Mucosa of gallbladder (tissue), 1 donor: Measurements from ENCODE around the gene CNTN1. TPM values are rescaled to one million over a fixed set of nuclear protein-coding genes. Genes with fewer than 3 reads are reported as not detected.

Experiments
- DNase-seq: peaks from one replicate; pipeline ENCODE4 v3.0.0-alpha.2; 2020; ENCODE audit warnings: low spot score
- total RNA-seq: library from RNA; stranded (reverse); gene quantifications from one replicate; pipeline ENCODE4 v1.2.1, GENCODE V29; 2021
- donor health status: DM: no; HTN: no; CAD: no.

CNTN1 gene
- total RNA-seq, 1 donor from 2014 or later: 38.6 TPM

DNA sequence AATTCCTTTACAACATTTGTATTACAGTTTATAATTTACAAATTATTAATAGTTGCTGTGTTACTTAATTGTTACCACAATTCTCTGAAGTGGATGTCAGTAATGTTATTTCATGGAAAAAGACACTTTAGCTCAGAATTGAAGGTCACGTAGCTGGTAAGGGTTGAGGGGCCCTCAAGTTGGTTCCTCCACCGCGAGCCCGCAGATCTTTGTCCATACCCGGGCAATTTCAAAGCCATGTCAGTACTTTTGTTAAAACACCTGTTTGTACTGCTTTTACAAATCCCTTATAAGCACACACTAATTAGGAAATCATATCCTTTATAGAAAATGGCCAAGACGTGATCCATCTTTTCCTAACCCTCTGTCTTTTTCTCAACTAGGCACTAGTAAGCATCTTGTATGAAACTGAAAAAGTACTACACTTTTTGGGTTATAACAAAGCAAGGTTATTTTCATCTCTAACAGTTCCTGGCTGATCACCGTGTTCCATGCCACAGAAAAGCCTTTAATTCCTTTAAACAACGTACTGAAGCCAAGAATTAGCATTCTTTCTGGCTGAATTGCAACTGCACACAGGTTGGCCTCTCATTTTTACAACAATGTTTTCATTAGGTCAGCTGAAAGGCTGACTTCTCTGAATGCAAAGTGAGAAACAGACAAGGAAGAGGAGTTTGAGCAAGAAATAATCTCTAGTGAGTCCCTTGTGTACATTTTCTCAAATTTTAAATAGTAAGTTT is 76.1 kb downstream of the CNTN1 start:
- DNase-seq: no peak

DNA sequence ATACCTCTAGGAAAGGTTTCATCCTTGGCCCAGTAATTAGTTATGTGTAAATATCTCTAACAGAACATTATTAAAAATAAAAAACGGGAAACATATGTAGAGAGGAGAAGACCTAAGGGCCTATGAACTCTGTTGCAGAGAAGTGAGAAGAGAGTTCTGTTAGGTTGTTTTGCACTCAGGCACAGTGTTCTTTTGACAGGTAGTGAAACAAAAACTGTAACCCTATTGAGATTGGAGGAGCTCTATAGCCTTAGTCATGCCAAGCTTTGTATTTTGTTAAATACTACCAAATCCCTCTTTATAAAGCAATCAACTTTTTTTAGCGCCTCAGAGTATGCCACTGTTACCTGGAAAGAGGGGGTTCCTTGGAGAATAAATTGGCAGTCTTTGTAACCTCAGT is 77.6 kb downstream of the CNTN1 start:
- no peak for DNase-seq

DNA sequence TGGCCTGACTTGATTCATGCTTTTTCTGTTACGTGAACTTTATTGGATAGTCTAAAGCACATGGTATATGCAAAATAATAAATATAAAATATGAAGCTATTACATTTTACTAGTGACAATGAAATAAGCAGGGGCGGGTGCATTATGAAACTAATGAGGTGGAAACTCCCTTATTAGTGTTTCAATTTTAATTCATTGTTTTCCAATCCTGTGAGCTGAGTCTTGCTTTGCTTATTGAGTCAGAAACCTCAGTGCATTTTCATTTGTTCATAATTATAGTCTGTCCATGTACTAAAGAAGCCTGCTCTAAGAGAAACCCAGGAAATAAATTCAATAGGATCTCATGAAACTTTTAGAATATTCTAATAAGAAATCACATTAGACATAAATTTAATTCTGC is 78.5 kb downstream of the CNTN1 start:
- DNase-seq: no peak

DNA sequence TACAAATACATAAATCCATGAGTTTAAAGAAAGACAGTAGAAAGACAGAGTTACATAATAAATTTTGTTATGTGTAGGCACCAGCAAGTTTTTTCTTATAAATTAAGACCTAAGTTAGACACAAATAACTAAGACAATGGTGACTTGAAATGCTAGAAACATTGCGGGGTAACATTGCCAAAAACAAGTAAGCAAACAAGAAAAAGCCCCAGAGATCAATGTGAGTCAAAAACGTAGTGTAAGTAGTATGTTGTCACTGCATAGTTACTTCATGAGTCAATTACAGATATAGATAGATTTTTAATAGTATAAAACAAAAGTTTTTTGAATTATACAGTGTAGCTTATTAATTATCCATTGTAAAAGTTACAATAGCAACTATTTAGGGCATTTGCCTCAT is 83.4 kb downstream of the CNTN1 start:
- DNase-seq: no peak

DNA sequence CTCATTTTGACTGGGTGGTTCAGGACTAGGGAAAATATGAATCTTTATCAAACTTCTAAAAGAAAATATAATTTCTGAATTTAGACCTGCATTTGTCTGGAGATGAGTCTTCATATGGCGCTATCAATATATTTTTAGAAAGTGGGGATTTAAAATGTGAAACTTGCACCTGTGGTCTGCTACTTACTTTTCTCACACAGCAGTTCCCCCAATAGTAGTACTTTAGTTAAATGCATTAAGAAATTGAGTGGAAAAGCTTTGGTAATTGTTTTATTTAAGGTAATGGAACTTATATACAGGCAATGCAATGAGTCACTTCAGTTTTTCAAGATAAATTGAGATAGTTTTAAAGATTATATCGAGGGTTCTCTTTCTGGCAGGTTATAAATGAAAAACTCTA is 91.9 kb downstream of the CNTN1 start:
- no peak for DNase-seq

DNA sequence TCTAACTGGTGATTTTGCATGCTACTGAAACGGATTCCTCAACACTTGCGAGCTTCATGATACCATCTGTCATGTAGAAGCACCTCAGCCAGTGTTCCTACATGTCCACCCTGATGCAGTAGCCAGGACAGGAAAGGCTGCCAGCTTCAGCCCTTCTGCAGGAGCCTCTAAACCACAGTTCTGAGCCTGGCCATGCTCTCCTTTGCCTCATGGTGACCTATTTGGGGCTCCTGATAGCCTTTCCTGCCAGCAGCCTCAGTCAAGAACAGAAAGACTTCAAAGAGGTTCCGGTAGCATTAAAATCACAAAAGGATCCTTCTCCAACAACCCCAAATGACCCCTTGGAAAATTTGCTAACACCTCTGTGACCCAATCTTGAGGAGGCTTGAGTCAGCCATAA is 96.0 kb downstream of the CNTN1 start:
- no peak for DNase-seq

DNA sequence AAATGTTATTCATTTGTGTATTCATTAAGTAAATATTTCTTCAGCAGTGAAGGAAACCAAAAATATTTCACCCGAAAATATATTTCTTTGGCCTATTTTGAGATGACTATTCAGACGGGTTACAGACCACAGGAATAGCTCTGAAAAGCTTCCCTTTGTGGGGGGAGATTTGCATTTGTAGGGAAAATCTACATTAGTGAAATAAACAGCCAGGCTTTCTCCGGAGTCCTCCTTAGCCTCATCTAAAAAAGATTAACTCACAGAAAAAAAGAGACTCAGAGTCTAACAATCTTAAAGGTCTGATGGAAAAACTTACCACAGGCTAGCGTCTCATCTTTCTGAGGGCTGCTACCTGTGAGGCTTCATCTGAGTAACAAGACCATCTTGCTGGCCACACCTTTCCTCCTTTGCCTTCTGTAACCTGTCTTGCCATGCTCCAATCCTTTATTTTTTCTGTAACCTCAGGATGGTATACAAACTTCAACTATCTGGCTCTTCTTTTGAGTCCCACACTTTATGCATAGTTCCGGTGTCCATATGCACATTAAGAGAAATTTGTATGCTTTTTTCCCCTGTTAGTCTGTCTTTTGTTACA is 100.7 kb downstream of the CNTN1 start:
- DNase-seq: no peak

DNA sequence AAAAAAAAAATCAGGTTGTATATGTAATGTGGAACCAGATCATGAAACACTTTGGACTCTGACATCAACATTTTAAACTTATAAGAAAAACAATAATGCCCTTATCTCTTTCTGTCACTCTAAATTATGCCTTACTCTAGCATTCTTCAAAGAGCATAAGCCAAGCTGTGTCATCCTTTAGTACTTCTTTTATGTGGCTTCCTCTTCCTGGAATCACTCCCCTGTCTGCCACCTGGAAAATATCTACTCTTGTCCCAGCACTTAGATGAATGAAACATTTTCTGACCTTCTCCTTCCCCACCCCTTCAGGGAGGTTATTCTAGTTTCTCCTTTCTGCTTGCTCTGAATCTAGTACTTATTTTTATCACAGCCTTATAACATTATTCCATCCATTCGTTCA is 101.2 kb downstream of the CNTN1 start:
- DNase-seq: no peak

DNA sequence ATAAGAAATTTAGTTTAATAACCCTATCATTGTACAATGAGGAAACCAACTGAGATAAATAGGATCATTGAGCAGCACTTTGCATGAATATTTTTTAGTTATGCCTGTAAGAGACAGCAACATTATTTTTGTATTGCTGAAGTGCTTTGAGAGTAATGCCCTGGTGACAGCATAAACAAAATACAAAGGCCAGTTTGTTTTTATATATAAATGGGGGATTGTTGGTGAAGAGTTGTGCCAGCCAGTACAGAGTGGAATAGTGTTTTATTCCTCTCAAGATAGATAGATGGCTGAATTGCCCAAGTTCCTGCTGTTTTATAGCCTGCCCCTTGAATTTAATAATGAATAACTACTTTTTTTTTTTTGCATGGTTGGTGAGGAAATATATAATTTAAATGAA is 101.8 kb downstream of the CNTN1 start:
- DNase-seq: no peak

DNA sequence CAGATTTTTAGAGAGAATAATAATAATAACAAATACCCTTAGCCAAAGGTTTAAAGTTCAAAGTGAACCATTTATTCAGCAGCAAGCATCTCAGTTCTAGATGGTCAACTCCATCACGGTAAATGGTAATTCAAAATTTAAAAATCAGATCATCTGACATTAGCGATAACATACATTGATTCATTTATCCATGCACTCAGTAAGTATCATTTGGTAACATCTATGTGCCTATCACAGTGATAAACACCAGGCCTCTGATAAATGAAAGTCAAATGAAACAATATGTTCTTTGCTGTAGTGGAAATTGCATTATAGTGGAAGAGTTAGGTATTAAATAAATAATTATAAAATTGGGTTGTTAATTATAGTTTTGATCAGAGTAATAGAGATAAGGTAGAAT is 108.8 kb downstream of the CNTN1 start:
- DNase-seq: no peak

DNA sequence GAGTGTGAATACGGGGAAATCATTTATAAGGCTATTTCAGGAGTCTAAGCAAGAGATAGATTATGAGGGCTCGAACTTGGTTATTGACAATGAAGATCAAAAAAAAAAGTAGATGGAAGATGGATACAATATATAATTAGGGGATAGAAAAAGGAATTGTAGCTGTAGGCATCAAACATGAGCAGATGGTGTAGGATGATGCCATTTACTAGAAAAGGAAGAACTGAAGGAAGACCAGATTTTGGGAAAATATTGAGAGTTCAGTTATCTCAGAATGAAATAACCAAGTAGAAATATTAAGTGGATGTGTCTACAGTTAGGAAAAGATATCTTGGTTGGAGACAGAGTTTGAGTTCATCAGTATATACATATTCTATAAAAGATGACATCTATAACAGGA is 109.6 kb downstream of the CNTN1 start:
- DNase-seq: no peak

DNA sequence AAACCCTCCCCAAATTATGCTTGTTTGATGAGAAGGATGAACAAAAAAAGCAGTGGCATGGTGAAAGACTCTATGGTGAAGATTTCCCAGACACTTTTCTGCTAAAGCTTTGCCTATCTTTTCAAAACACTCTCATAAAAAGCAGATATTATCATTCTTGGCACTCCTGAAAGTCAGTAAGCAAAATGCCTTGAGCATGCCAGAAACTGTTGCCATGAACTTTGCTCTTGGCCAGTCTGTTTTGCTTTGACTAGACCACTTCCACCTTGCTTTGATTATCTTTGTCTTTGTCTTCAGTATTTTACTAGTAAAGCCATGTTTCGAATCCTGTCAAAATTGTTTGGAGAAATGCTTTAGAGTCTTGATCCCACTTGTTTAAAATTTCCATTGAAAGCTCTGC is 110.4 kb downstream of the CNTN1 start:
- DNase-seq: no peak

DNA sequence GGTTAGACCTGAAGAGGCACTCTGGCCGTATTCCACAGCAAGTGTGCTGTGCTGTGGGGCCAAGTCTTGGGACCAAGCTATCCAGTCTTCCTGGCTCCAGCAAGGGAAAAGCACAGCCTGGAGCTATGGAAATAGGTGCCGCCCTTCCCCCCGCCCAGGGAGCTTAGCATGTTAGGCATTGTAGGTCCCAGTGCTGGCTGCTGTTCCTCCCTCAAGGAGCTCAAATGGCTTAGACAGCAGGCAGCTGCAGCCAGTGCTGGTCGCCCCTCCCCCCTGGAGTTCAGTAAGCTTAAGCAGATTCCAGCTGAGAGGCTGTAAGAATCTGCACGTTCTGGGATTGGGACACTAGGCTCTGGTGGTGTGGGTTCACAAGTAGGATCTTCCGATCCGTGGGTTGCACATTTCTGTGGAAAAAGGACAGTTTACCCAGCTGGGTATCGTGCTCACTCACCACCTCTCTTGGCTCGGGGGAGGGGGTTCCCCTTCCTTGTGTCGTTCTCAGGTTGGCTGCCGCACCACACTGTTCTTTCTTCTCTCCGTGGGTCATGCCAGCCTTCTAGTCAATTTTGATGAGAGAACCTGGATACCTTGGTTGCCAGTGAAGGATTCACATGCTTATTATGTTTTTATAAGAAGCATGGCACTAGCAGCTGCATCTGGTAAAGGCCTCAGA is 127.3 kb downstream of the CNTN1 start:
- peak; percentile 43 for DNase-seq

DNA sequence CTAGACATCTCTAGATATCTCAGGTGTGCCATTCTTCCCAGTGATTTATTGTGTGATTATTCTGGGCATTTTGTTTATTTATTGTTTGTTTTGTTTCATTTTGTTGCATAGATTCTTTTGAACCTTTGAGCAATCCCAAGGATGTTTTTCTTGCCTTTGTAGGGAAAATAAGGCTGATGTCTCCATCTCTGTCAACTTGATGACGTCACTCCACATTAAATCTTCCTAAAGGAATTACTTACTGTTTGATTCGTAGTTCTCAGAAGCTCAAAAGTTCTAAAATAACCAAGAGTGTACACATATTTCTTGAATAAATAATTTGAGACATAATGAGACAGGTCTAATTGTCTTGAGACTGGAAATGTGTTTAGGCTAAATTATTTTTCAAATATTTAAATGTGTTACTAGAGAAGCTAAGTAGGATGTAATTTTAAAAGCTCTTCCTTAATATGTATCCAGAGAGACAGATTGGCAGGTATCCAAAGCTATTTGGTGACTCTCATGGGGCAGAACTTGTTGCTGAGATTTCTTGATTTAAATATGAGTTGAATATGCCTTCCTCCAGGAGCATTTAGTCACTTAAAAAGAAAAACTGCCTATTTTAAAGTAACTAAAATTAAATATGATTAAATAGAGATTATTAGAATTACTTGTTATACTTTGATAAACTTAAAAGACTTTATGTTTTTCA is 128.7 kb downstream of the CNTN1 start:
- no peak for DNase-seq

DNA sequence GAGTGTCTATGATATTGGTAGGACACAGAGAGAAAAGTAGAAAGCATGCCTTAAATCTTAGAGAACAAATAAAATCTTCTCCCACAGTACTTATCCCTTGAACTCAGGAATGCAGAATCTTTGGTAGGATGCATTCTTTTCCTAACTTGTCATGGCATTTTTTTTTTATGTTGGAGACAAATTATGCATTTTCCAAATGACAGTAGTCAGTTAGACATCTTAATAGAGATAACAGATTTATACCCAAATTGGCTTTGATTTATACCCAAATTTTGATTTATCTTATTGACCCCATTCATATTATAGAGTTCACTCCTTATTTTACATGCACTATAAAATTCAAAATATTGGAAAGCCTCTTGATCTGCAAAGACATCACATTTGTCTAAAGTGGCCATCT is 132.9 kb downstream of the CNTN1 start:
- DNase-seq: no peak

DNA sequence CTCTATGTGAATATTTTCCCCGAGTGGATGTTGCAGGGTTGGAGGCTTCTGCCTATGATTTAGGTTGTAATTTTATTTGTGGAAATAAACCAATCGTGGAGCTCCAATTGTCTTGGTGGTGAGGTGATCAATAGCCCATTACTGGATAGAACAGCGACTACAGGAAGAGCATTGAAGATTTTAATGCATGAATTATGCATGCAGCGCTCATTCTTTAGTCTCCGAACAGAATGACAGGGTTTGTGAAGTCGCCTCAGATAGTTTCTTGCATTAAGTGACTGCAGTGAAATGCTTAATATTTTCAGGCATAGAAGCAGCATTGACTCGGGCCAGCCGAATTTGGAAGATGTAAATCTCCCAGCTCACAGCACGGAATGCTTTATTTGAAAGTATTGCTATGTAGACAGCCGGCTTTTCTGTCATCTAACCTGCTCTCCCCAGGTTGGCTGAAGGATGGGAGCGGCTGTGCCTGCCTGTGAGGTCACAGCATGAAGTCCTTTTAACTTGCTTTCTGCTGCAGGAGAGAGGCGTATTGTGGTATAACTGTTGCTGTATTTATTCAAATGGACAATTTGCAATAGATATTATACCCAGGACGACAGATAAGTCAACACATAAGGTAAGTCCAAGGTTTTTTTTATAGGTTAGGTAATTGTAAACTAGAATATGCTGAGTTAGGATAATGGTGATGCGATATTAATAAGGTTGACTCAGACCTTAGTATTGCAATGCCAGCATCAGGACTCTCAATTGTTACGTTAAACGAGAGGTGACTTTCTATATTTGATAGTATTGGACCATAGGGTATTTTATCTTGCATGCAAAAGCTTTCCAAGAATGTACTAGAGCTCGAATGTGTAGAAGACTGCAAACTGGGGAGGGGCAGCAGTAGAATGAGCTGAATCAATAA is 135.7 kb downstream of the CNTN1 start:
- no peak for DNase-seq

DNA sequence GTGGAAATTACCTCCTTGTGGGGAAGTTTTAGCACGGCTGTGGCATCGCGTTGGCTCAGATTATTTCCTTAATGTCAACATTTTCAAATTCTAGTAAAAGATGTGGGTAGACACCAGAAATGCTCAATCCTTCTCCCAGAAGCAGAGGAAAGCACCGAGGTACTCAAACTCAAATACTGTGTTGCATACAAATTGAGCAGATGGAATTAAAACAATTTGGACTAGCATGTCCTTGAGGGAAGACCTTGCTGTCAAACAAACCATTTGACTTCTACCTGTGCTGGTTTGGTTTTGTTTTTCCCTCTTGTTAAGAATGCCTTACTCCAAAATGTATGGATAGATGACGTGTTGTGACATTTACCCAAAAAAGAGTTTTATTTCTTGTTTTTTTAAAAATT is 136.4 kb downstream of the CNTN1 start:
- DNase-seq: no peak

DNA sequence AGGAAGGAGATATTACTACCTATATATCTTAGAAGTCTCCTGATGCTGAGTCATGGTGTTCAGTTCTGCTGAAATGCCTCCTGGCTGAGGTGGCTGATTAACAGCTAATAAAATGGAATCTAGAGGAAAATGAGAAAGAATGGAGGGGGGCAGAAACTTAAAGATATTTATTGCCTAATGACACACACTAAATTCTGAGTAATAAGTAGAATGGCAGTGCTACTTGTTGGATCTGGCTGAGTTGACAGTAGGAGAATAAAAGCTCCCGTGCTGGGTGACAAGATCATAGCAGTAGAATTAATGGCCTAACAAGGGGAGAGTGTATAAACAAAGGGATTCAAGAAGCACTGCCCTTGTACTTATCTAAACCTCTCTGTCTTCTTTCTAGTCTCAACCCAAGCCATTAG is 137.5 kb downstream of the CNTN1 start:
- DNase-seq: no peak

DNA sequence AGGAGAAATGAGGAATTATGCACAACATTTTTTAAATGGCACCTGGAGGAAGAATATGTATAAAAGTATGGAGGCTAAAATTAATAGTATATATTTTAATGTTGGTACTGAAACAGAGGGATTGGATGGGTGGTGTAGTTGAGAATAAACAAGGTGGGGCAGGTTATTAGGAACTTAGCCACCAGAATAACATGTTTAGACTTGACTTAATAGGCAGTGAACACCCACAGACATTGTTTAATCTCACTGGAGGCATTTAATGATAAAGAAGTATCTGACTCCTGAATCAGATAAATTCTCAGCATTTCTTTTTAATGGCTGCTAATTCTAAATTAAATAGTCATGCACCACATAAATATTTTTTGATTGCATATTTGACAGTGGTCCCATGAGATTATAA is 139.7 kb downstream of the CNTN1 start:
- DNase-seq: no peak

DNA sequence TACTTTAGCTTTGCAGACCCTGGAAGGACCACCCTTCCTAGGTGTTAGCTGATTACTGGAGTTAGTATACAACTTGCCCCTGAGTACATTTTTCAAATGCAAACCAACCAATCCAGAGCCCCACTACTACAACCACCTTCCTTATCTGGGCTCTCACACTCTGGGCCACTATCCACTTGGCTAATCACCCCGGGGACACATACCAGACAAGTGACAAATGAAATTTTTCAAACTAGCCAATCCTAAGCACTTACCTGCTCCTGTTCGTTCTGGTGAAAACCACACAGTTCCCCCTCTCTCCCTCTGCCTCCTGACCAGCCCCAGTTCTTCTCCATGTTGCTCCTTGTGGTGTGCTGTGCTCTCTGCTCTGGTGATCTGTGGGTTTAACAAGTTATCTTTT is 140.4 kb downstream of the CNTN1 start:
- DNase-seq: no peak

DNA sequence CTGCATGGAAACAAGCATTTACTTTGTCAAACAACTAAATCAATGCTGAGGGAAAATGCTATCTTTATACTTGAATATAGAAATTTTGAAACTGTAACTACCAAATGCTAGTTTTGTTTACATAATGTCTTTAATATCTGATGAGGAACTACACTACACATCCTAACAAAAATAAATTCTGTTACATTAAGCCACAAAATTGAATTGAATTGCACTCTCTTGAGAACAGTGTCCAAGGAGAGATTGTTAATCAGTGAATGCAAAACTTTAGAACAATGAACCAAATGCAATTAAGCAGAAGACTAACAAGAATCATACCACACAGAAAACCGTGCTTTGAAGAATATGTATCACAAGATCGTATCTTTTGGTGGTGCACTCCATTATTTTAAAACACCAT is 141.6 kb downstream of the CNTN1 start:
- DNase-seq: no peak

DNA sequence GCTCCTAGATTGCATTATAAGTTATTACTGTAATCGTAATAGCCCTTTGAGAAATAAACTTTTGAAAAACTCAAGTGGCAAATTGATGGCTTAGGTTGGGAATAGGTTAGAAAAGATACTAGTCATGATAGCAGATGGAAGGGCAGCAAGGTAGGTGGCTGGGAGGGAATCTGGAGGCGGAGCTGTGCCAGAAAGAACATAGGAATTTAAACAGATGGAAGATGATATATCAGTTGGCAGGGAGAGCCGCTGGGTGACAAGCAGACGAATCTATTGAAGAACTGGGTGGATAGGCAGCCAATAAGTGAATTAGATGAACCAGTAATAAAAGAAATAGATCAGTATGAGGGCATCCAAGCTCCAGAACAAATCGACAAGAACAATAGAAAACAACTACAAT is 142.1 kb downstream of the CNTN1 start:
- no peak for DNase-seq
